C1 segment of cervical spinal cord (tissue), 14 donors: ENCODE measurements around the gene TACC2.

ENCODE experiments used
- DNase-seq, 14 donors: peaks; one replicate each; lab custom pipeline; 2025; lab: John Stamatoyannopoulos, UW

The TACC2 gene

DNA sequence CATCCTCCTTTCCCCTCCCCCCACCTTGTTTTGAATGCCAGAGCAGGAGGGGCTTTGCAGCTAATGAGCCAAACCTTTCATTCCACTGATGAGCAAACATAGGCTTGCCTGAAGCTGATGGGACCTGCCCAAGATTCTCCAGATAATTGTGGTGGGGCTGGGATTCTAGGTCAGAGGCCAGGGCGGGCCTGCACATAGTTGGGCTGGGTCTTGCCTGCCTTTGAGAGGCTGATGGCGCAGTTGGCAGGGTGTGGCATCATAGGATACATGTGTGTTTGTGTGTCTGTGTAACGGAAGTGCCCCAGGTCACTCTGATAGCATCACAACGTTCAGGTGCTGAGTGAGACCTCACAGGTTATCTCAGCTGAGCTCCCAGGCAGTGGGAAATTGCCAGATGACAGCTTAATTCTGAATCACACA lies 305.0 kb downstream of the TACC2 start:
- DNase-seq = no peak

DNA sequence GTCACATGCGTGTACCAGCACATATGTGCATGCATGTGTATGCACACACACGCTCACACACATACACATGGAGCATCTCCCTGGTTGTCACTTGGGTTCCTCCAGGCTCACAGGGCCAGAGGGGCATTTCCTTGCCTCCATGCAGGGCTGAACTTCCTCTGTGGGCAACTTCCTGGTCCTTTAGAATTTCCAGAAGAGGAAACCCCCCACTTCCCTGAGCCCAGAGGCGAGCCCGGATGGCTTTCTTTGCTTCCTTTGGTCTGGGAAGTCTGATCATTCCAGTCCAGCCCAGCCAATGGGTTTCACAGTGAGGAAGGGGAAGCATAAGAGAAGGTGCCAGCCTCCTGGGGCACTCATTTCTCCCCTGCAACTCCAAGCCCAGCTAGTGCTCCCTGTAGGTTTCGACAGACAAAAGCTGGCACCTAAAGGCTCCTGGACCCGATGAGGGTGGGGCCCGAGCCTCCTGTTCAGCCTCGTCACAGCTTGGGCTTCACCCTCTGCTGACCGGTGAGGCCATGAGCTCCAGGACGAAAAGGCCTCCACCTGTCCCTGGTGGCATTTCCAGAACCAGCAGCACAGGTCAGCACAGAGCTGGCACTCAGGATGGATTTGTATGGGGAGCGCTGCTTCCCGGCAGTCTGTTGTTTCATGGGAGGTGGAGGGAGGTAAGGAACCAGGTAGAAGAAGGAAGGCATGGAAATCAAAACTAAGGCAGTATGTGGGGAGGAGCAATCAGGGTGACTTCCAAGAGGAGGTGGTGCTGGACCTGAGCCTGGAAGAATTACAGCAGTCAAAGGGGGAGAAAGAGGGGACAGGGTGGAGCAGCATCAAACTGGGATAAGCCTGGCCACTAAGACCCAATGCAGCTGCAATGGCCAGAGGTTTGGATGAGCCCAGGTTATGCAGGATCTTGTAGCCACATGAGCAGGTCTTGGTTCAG lies 305.8 kb downstream of the TACC2 start:
- no peak for DNase-seq

DNA sequence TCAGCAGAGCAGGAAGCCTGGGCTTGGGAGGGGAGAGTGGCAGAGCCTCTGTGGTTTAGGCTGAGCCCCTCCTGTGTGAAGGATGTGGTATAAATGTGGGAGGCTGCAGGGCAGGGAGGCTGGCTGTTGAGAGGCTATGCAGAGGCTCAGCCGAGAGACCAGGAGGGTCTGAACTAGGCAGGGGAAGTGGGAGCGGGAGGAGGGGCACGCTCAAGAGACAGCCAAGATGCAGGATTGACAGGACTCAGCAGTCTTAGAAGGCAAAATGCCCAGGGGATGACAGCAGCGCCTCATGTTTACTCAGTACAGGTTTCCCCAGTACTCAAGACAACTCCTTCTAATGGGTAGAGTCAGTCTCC lies 306.5 kb downstream of the TACC2 start:
- no peak for DNase-seq

DNA sequence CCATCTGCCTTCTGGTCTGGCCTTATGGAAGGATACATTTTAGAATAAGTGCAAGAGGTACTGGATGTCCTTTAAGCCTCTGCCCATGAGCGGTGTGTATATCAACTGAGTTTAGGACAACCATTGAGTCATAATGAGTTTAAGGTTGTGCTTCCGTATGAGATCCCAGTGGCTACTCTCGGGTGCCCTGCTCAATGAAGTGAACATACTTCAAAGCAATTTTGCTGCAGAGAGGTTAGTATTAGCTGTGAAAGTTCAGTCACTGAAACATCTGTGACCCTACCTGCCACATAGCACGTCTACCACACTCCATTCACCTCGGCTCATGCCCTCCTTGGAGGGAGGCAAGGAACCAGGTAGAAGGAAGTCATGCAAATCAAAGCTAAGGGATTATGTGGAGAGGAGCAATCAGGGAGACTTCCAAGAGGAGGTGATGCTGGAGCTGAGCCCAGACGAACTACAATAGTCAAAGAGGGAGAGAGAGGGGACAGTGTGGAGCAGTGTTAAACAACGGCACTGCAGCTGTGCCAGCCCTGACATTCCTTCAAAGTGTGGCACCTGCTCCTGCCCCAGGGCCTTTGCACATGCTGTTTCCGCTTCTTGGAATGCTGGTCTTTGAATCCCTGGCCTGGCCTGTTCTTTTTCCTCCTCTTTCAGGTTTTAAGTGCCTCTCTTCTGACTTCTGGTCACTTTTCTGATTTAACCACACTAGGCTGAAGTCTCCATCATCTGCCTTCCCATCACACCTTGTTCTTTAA lies 307.6 kb downstream of the TACC2 start:
- no peak for DNase-seq

DNA sequence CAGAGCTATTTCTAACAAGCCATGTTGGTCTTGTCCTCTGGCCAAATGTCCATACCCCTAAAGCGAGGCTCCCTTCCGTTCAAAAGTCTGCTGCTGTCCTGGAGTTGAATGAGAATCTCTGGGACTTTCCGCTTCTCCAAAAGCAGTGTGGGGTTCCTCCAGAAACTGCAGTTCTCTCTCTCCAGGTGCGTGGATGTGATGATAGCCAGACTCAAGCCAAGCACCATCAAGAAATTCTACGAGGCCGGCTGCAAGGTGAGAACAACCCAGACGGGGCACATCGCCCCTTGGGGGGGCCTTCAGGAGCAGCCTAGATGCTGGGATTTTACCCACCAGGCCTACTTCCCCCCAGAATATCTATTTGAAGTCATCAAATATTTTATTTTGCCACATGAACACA lies 308.6 kb downstream of the TACC2 start:
- DNase-seq = no peak

DNA sequence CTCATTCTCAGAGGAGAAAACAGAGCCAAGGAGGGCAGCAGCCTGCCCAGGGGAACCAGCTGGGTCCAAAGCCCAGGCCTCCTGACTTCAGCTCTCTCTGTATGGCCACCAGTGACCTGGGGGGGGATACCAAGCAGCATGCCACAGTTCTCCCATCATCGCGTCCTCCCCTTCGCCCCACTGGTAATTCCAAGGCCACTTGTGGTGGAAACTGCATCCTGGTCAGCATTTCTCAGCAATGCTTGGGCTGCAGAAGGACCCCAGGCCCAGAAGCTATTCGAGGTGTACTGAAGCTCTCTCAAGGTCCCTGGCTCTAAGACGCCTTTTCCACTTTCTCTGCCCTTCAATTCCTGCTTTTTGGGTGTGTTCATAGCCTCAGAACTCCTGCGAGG lies 309.2 kb downstream of the TACC2 start:
- DNase-seq = no peak

DNA sequence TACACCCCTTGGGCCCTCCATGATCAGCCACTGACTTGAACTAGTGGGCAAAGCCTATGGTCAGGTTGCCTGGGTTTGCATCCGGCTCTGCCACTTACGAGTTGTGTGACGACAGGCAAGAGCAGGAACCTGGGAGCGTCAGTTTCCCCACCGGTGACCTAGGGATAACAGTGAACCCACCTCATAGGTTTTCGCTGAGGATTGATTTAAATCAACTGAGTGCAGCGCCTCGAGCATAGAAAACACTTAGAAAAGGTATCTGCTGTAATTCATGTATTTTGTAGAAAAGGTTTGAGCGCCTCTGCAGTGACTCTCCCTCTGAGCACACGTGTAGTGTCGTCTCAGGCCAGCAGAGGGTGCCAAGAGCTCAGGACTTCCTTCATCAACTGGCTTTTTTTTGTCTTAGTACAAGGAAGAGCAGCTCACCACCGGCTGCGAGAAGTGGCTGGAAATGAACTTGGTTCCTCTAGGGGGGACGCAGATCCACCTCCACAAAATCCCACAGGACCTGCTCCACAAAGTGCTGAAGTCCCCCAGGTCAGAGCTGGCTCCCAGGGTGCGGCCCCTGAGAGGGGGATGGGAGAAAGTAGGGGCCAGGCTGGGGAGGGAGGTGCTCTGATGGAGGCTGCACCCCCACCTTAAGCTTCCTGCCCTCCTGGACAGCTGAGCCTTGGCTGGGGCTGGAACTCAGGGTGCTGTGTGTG lies 309.8 kb downstream of the TACC2 start:
- DNase-seq = peak in 11 of 14 donors; percentile 13 to 67 (median 54)

DNA sequence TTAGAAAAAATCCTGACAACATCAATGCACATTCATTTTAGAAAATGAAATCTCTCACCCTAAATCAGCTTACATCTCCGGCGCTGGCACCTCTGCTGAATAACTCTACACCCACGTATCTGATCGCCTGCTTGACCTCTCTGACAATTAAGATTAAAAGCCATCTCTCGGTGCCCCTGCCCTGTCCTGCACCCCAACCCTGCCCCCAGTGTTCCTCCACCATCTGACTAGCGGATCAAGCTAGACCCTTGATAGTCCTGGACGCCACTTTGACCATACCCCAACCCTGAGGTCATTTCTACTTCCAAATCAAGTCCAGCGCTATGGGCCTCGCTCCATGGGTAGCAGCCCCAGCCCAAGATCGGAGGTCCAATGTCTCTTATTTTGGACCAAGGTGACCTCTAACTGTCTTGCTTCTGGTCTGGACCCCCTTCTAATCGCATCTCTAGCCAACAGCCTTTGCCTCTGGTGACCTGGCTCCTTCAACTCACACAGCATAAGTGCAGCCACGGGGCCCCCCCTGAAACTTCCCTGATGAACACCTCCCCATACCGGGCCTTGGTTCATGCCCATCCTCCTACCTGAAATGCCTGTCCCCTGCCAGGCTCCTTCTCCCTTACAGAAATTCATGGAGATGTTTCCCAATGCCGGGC lies 310.6 kb downstream of the TACC2 start:
- DNase-seq = no peak

DNA sequence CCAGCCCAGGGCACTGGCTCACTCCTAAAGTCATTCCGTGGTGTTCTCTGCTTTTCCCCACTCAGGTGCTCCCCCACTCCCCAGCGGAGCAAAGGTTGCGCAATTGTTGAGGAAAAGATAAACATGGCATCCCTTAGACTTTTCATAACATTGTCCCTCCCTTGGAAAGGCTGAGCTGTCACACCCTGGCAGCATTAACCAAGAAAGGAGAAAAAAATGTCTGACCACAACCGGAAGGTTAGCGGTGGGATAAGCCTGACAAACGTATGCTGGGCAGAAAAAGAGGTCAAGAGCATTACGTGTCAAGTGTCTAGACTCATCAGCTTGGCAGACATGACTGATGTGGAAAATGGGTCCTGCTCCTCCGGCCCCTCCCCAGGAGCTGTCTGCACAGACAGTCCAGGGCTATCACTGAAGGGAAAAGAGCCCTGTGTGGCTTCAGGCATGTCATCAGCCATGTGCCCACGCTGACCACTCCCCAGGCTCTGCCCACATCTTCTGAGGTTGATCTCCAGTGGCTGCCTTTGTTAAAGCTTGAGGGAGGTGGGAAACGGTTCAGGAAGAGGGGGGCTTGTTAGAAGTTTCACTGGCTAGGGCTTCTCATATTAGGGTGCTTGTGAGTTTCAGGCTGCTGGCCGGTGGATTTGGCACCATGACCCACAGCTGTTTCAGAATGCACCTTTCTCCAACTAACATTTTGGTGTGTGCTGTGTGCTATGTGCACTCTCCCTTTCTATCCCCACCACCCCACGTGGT lies 312.3 kb downstream of the TACC2 start:
- DNase-seq = no peak

DNA sequence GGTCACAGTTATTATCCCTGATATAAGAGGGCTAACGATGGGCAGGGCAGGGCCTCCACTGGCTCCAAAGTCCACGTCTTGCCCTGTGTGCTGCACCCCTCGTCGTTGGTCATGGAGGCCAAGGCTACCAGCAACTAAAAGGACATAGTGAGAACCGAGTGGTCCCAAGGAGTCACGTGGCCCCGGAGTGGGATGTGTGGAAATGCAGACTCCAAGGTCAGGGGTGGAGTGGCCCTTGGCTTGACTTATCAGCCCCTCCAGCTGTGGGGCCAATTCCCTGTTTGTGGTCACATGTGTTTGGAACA lies 312.8 kb downstream of the TACC2 start:
- DNase-seq = no peak

DNA sequence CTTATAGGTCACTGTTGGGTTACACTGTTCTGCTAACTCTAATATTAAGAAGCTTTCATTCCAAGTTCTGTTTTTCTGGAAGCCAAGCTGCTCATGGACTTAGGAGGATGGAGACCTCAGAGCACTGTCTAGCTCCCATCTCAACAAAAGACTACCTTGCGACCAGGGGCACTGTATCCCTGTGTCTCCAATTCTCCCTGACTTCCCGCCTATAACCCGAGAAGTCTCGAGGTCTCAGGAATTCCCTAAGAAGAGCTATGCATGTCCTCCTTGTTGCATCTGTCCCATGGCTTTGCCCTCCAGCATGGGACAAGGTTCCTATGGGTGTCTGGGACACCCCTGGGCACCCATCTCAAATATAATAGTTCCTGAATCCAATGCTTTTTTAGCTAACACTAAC lies 313.4 kb downstream of the TACC2 start:
- no peak for DNase-seq

DNA sequence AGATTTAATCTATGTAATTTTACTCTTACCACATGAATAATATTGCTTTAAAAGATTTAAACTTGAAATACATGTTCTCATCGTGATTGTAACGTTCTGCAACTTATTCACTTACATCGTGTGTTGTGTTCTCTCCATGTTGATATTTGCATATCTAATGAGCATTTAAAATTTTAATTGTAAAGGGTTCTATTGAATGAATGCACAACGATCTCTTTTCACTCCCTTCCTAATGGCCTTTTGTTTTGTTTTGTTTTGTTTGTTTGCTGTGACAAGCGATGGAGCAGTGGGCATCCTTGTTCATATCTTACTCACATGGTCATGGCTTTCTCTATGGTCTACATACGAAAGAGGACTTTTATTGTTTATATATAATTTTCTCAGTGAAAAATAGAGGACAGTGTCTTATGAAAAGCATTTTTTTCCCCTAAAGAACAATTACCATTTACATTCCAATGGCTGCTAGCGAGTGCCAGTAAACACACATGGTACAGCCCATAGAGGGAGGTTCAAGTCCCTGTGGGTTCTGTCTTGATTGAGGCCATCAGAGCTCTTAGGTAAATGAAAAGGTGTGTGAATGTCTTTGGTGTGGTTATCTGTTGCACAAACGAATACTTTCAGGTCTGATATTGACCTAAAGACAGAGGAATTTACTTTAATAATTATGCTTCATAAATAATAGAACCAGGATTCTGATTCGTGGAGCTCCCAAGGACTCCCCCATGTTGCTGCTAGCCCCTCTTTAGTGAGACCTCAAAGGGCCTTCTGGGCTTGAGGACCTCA lies 314.5 kb downstream of the TACC2 start:
- no peak for DNase-seq
